Measurements from ENCODE around the gene PLD3.

DNA sequence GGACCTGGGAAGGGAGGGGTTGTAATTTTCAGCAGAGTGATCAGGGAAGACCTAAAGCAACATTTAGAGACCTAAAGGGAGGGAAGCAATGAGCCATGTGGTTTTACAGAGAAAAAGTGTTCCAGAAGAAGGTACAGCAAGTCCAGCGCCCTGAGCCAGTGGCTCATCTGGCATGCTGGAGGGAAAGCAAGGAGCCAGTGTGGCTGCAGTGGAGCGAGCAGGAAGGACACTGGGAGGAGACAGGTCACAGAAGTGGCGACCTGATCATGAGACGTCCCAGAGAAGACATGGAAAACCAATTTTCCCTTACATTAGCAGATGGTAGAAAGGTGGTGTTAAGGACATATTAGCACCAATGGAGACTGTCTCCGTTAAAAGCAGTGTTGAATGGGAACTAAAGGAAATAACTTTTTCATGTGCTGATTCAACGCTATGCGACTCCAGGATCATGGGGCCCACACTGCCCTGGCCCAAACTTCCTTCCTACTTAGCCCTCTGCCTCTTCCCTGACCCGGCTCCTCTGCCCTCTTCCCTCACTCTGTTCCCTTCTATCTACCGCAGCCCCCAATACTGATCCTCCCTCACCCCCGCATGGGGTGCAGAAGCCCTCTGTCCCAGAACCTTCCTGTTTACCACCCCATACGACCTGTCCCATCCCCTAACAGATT lies 5.7 kb upstream of the PLD3 start:
- TF ChIP-seq POLR2AphosphoS5 (IDR thresholded peaks at IDR 0.05; ENCODE audit: low read depth, low read length) = no peak
- TF ChIP-seq, protein P1, sequence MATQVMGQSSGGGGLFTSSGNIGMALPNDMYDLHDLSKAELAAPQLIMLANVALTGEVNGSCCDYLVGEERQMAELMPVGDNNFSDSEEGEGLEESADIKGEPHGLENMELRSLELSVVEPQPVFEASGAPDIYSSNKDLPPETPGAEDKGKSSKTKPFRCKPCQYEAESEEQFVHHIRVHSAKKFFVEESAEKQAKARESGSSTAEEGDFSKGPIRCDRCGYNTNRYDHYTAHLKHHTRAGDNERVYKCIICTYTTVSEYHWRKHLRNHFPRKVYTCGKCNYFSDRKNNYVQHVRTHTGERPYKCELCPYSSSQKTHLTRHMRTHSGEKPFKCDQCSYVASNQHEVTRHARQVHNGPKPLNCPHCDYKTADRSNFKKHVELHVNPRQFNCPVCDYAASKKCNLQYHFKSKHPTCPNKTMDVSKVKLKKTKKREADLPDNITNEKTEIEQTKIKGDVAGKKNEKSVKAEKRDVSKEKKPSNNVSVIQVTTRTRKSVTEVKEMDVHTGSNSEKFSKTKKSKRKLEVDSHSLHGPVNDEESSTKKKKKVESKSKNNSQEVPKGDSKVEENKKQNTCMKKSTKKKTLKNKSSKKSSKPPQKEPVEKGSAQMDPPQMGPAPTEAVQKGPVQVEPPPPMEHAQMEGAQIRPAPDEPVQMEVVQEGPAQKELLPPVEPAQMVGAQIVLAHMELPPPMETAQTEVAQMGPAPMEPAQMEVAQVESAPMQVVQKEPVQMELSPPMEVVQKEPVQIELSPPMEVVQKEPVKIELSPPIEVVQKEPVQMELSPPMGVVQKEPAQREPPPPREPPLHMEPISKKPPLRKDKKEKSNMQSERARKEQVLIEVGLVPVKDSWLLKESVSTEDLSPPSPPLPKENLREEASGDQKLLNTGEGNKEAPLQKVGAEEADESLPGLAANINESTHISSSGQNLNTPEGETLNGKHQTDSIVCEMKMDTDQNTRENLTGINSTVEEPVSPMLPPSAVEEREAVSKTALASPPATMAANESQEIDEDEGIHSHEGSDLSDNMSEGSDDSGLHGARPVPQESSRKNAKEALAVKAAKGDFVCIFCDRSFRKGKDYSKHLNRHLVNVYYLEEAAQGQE (IDR thresholded peaks at IDR 0.05; ENCODE audit: insufficient read depth in 1 of 2, low read depth in 2 of 2, low read length in 2 of 2) = no peak
- TF ChIP-seq TAF1 (IDR thresholded peaks at IDR 0.05; ENCODE audit: borderline replicate concordance, insufficient read depth, low read length) = no peak
- no peak for TF ChIP-seq SIN3A (IDR thresholded peaks at IDR 0.05; ENCODE audit: borderline replicate concordance, insufficient read depth, low read length)
- no peak for TF ChIP-seq FOXP2 (optimal IDR thresholded peaks at IDR 0.05; ENCODE audit: borderline replicate concordance, extremely low read depth, extremely low read length, insufficient read depth)

Measured in PFSK-1 (cell line).